Astrocyte (in vitro differentiated cells and primary cell): ENCODE measurements around the gene TNFSF10. TPM values are rescaled to one million over a fixed set of nuclear protein-coding genes. Genes with fewer than 3 reads are reported as not detected.

Source experiments
- DNase-seq: peaks from one replicate; pipeline ENCODE4 v3.0.0-alpha.2; 2010; ENCODE audit warnings: low read depth
- FAIRE-seq: peaks from 2 replicates; lab custom pipeline; 2011; peaks lifted over from hg19 to GRCh38; lab: Jason Lieb, UNC
- H2AFZ ChIP-seq: 2 replicates; pipeline ENCODE4 v1.6.0; 2012; ENCODE audit warnings: low read depth, low read length, inconsistent platforms
- H3K27ac ChIP-seq: 2 replicates; pipeline ENCODE4 v1.5.1; 2011; ENCODE audit warnings: low read depth, low read length, inconsistent platforms
- H3K27me3 ChIP-seq: 2 replicates; pipeline ENCODE4 v1.6.0; 2011; ENCODE audit warnings: low read length, inconsistent platforms; ENCODE audit not compliant: insufficient read depth
- H3K36me3 ChIP-seq: 2 replicates; pipeline ENCODE4 v1.5.1; 2011; ENCODE audit warnings: low read length, inconsistent platforms; ENCODE audit not compliant: insufficient read depth
- H3K4me1 ChIP-seq: 2 replicates; pipeline ENCODE4 v1.5.1; 2011; ENCODE audit warnings: low read length, inconsistent platforms; ENCODE audit not compliant: insufficient read depth
- H3K4me2 ChIP-seq: 2 replicates; pipeline ENCODE4 v1.6.0; 2012; ENCODE audit warnings: low read length, inconsistent platforms
- H3K4me3 ChIP-seq: 2 replicates; pipeline ENCODE4 v1.5.1; 2011; ENCODE audit warnings: low read depth, mild to moderate bottlenecking, low read length, inconsistent platforms; ENCODE audit not compliant: insufficient read depth
- H3K79me2 ChIP-seq: 2 replicates; pipeline ENCODE4 v1.6.0; 2012; ENCODE audit warnings: mild to moderate bottlenecking, low read length, inconsistent platforms; ENCODE audit not compliant: insufficient read depth
- H3K9ac ChIP-seq: 2 replicates; pipeline ENCODE4 v1.6.0; 2012; ENCODE audit warnings: mild to moderate bottlenecking, low read length, inconsistent platforms
- H3K9me3 ChIP-seq: 2 replicates; pipeline ENCODE4 v1.5.1; 2012; ENCODE audit warnings: low read depth, mild to moderate bottlenecking, low read length, inconsistent platforms; ENCODE audit not compliant: insufficient read depth
- H4K20me1 ChIP-seq: 2 replicates; pipeline ENCODE4 v1.6.0; 2012; ENCODE audit warnings: low read length, inconsistent platforms; ENCODE audit not compliant: insufficient read depth
- H3K27ac Mint-ChIP-seq: one replicate; pipeline ENCODE4 v1.8.0; 2021; ENCODE audit warnings: mild to moderate bottlenecking, mixed read lengths; ENCODE audit not compliant: unreplicated experiment
- H3K27me3 Mint-ChIP-seq: one replicate; pipeline ENCODE4 v1.8.0; 2021; ENCODE audit warnings: low read depth, mixed read lengths; ENCODE audit not compliant: unreplicated experiment
- H3K36me3 Mint-ChIP-seq: one replicate; pipeline ENCODE4 v1.8.0; 2021; ENCODE audit warnings: low read depth, mixed read lengths; ENCODE audit not compliant: unreplicated experiment
- H3K4me1 Mint-ChIP-seq: one replicate; pipeline ENCODE4 v1.8.0; 2021; ENCODE audit warnings: low read depth, mixed read lengths; ENCODE audit not compliant: unreplicated experiment
- H3K4me3 Mint-ChIP-seq: one replicate; pipeline ENCODE4 v1.8.0; 2021; ENCODE audit warnings: mild to moderate bottlenecking, moderate library complexity, mixed read lengths; ENCODE audit not compliant: unreplicated experiment
- H3K9me3 Mint-ChIP-seq: one replicate; pipeline ENCODE4 v1.8.0; 2021; ENCODE audit warnings: mild to moderate bottlenecking, mixed read lengths; ENCODE audit not compliant: unreplicated experiment
- CTCF ChIP-seq: IDR thresholded peaks from 2 replicates; pipeline ENCODE4 v1.5.1; 2011; ENCODE audit warnings: low read depth, mild to moderate bottlenecking, inconsistent platforms, low read length, moderate library complexity; ENCODE audit not compliant: insufficient read depth
- EZH2 ChIP-seq: IDR thresholded peaks from 2 replicates; pipeline ENCODE4 v1.6.1; 2012; ENCODE audit warnings: mild to moderate bottlenecking, low read length, inconsistent platforms; ENCODE audit not compliant: insufficient read depth
- total RNA-seq: library from RNA; stranded (reverse); gene quantifications from 2 replicates; pipeline ENCODE4 v1.2.1, GENCODE V29; 2021

TNFSF10 gene
- total RNA-seq, 1 donor from 2014 or later: 1.8 TPM

- Histone ChIP-seq H3K4me1 (no peaks in the 10 kb centered on the region), H3K9me3 (no peaks in the 10 kb centered on the region), H3K9ac (no peak overlapping the region), H3K4me3 (no peak overlapping the region), H2AFZ (no peak overlapping the region), H3K4me2 (no peak overlapping the region), H3K27me3 (no peaks in the 10 kb centered on the region), H3K27ac (no peak overlapping the region), H4K20me1 (no peaks in the 10 kb centered on the region), H3K79me2 (no peaks in the 10 kb centered on the region), H3K36me3 (no peaks in the 10 kb centered on the region)
- TF ChIP-seq CTCF (no peak), EZH2 (no peak)
- H3K27ac Mint-ChIP-seq: no peak overlapping the region
- H3K9me3 Mint-ChIP-seq: no peaks in the 10 kb centered on the region
- FAIRE-seq: no peak
- no peaks in the 10 kb centered on the region for H3K27me3 Mint-ChIP-seq
- DNase-seq: no peak
- H3K4me1 Mint-ChIP-seq: peaks cover 18% of the 10 kb centered on the region
- H3K4me3 Mint-ChIP-seq: no peak overlapping the region
- no peaks in the 10 kb centered on the region for H3K36me3 Mint-ChIP-seq
Observed at GRCh38 chr3:172536505-172536904, 13.3 kb upstream of the TNFSF10 start.

- no peaks in the 10 kb centered on the region for H3K4me1 ChIP-seq
- H3K27me3 ChIP-seq: no peaks in the 10 kb centered on the region
- no peak overlapping the region for H3K4me2 ChIP-seq
- H3K27ac Mint-ChIP-seq: no peak overlapping the region
- no peaks in the 10 kb centered on the region for H3K36me3 ChIP-seq
- FAIRE-seq (no peak), DNase-seq (peak; percentile 81)
- H4K20me1 ChIP-seq: no peaks in the 10 kb centered on the region
- no peaks in the 10 kb centered on the region for H3K79me2 ChIP-seq
- no peak overlapping the region for H3K9ac ChIP-seq
- no peak overlapping the region for H3K27ac ChIP-seq
- no peak overlapping the region for H3K4me3 ChIP-seq
- H3K9me3 Mint-ChIP-seq: no peaks in the 10 kb centered on the region
- peaks cover 2% of the 10 kb centered on the region for H3K4me1 Mint-ChIP-seq
- H3K4me3 Mint-ChIP-seq: no peak overlapping the region
- no peaks in the 10 kb centered on the region for H3K27me3 Mint-ChIP-seq
- H2AFZ ChIP-seq: no peak overlapping the region
- TF ChIP-seq CTCF (no peak), EZH2 (no peak)
- no peaks in the 10 kb centered on the region for H3K9me3 ChIP-seq
- no peaks in the 10 kb centered on the region for H3K36me3 Mint-ChIP-seq
Observed at GRCh38 chr3:172530566-172530965, 7.3 kb upstream of the TNFSF10 start.

- H3K4me1 ChIP-seq: no peaks in the 10 kb centered on the region
- no peak overlapping the region for H3K4me3 ChIP-seq
- no peak overlapping the region for H3K27ac ChIP-seq
- H2AFZ ChIP-seq: no peak overlapping the region
- no peak for DNase-seq
- no peaks in the 10 kb centered on the region for H3K79me2 ChIP-seq
- FAIRE-seq: no peak
- H3K27me3 ChIP-seq: no peaks in the 10 kb centered on the region
- no peaks in the 10 kb centered on the region for H3K36me3 ChIP-seq
- H3K4me2 ChIP-seq: no peak overlapping the region
- no peaks in the 10 kb centered on the region for H3K9me3 ChIP-seq
- Mint-ChIP-seq H3K36me3 (no peaks in the 10 kb centered on the region), H3K4me3 (no peak overlapping the region), H3K9me3 (no peaks in the 10 kb centered on the region), H3K4me1 (peaks cover 2% of the 10 kb centered on the region), H3K27ac (no peak overlapping the region), H3K27me3 (no peaks in the 10 kb centered on the region)
- TF ChIP-seq EZH2 (no peak), CTCF (no peak)
- no peaks in the 10 kb centered on the region for H4K20me1 ChIP-seq
- no peak overlapping the region for H3K9ac ChIP-seq
Observed at GRCh38 chr3:172530101-172530561, 6.9 kb upstream of the TNFSF10 start.
